GM12878 (cell line): ENCODE results near the gene DDX52. TPM values are rescaled to one million over a fixed set of nuclear protein-coding genes. Genes with fewer than 3 reads are reported as not detected.

Experiments used
- ATAC-seq: fragments of 200-7000 bp; cut with Tn5 transposase; 3 replicates; pipeline ENCODE4 v1.9.1; 2020; ENCODE audit warnings: mild to moderate bottlenecking, moderate library complexity
- BruUV-seq: library from RNA; stranded (reverse); fragments of 400-500 nt; replicated peaks from 2 replicates; lab custom pipeline; 2021; lab: Mats Ljungman, UMichigan
- CTCF ChIA-PET: fragments of 300-600 bp; sonication (Branson Sonifier 250); formaldehyde crosslinking; extraction: SDS; loops from one replicate; lab custom pipeline; 2021; ENCODE audit warnings: inconsistent platforms; lab: Yijun Ruan, JAX
- POLR2A ChIA-PET: fragments of 350-600 bp; formaldehyde crosslinking; extraction: SDS; loops from one replicate; lab custom pipeline; 2021; ENCODE audit warnings: inconsistent platforms; lab: Charles Lee
- RAD21 ChIA-PET: fragments of 300-600 bp; sonication (Branson Sonifier 250); formaldehyde crosslinking; loops from one replicate; lab custom pipeline; 2023; ENCODE audit warnings: antibody characterized with exemption; ENCODE audit not compliant: unreplicated experiment; lab: Charles Lee
- SMC1A ChIA-PET: fragments of 300-600 bp; sonication (Branson Sonifier 250); formaldehyde crosslinking; loops from one replicate; lab custom pipeline; 2023; ENCODE audit not compliant: unreplicated experiment, uncharacterized antibody; lab: Charles Lee
- DNase-seq: peaks from one replicate; pipeline ENCODE4 v3.0.0-alpha.2; 2011; ENCODE audit warnings: low read depth, low spot score
- FAIRE-seq: peaks from 3 replicates; lab custom pipeline; 2011; peaks lifted over from hg19 to GRCh38; lab: Jason Lieb, UNC
- H2AFZ ChIP-seq: 2 replicates; pipeline ENCODE4 v1.6.0; 2011; ENCODE audit warnings: low read depth, low read length, control low read depth; ENCODE audit not compliant: control insufficient read depth
- H3K27ac ChIP-seq: 2 replicates; pipeline ENCODE4 v1.5.1; 2011; ENCODE audit warnings: control low read depth; ENCODE audit not compliant: control insufficient read depth, insufficient read depth
- H3K27me3 ChIP-seq, 2 experiments: replicated peaks in 1 of 2; 2 replicates each; pipeline versions ENCODE4 v1.6.0 to v1.6.1; 2011; ENCODE audit warnings: low read length in 1 of 2; ENCODE audit not compliant: control insufficient read depth in 2 of 2, insufficient read depth in 2 of 2
- H3K36me3 ChIP-seq, 2 experiments: 2 replicates each; pipeline ENCODE4 v1.5.1; 2011; ENCODE audit warnings: low read length in 1 of 2; ENCODE audit not compliant: control insufficient read depth in 2 of 2, insufficient read depth in 2 of 2
- H3K4me1 ChIP-seq: 2 replicates; pipeline ENCODE4 v1.6.1; 2011; ENCODE audit warnings: mild to moderate bottlenecking, low read length, moderate library complexity, mixed read lengths; ENCODE audit not compliant: control insufficient read depth, insufficient read depth
- H3K4me2 ChIP-seq: 2 replicates; pipeline ENCODE4 v1.6.0; 2011; ENCODE audit warnings: control low read depth; ENCODE audit not compliant: control insufficient read depth, insufficient read depth
- H3K4me3 ChIP-seq: fragments of 200-600 bp; sonication (generic); 2 replicates; pipeline ENCODE4 v1.5.1; 2016
- H3K79me2 ChIP-seq: 2 replicates; pipeline ENCODE4 v1.6.0; 2011; ENCODE audit warnings: low read length; ENCODE audit not compliant: control insufficient read depth, insufficient read depth
- H3K9ac ChIP-seq: 2 replicates; pipeline ENCODE4 v1.8.0; 2011; ENCODE audit warnings: low read length, control low read depth, mixed read lengths; ENCODE audit not compliant: control insufficient read depth, insufficient read depth
- H3K9me3 ChIP-seq: replicated peaks from 3 replicates; pipeline ENCODE4 v1.5.1; 2011; ENCODE audit warnings: mild to moderate bottlenecking, low read length; ENCODE audit not compliant: control insufficient read depth, insufficient read depth
- H4K20me1 ChIP-seq: 2 replicates; pipeline ENCODE4 v1.6.0; 2011; ENCODE audit not compliant: control insufficient read depth, insufficient read depth
- ATF7 ChIP-seq: fragments of 450-650 bp; IDR thresholded peaks from 2 replicates; pipeline ENCODE4 v1.6.1; 2016; ENCODE audit warnings: low read depth, mild to moderate bottlenecking
- E2F4 ChIP-seq: IDR thresholded peaks from 2 replicates; pipeline ENCODE4 v1.6.1; 2012; ENCODE audit warnings: low read depth, low read length, improper control_type of control experiment
- EED ChIP-seq: sonication (generic); IDR thresholded peaks from 2 replicates; pipeline ENCODE4 v1.6.1; 2016; ENCODE audit warnings: antibody characterized with exemption, low read depth
- IRF4 ChIP-seq: IDR thresholded peaks from 2 replicates; pipeline ENCODE4 v1.6.1; 2011; ENCODE audit warnings: low read depth, low read length
- KAT2A ChIP-seq: conservative IDR thresholded peaks from 2 replicates; pipeline ENCODE4 v1.6.1; 2011; ENCODE audit warnings: low read depth, low read length; ENCODE audit not compliant: control insufficient read depth
- MTA2 ChIP-seq: fragments of 450-650 bp; IDR thresholded peaks from 2 replicates; pipeline ENCODE4 v1.6.1; 2016; ENCODE audit warnings: low read depth, mild to moderate bottlenecking, moderate library complexity
- REST ChIP-seq: IDR thresholded peaks from 2 replicates; pipeline ENCODE4 v1.6.1; 2012; ENCODE audit warnings: mild to moderate bottlenecking, low read depth, low read length
- ZNF207 ChIP-seq: fragments of 450-650 bp; IDR thresholded peaks from 2 replicates; pipeline ENCODE4 v1.6.1; 2014; ENCODE audit warnings: antibody characterized with exemption, mild to moderate bottlenecking, borderline replicate concordance
- WGBS: methylation state at CpG from one replicate; pipeline ENCODE4 v1.1.6; 2016; ENCODE audit warnings: low lambda C conversion rate; ENCODE audit not compliant: insufficient replicate concordance, insufficient coverage; ENCODE audit errors: missing lambda C conversion rate; 5-methylcytosine and 5-hydroxymethylcytosine counted together
- in situ Hi-C: fragments of 300-500 bp; cut with MboI; formaldehyde crosslinking; loops from 9 replicates; pipeline ENCODE4 v1.14.3; 2018; ENCODE audit warnings: mixed read lengths
- intact Hi-C: fragments of 100-400 bp; cut with micrococcal nuclease; formaldehyde crosslinking; loops from one replicate; pipeline ENCODE4 v1.14.2; 2022; ENCODE audit not compliant: unreplicated experiment
- polyA plus RNA-seq, 11 experiments: library from polyadenylated mRNA; depleted of rRNA in 4 of 11; unstranded in 6 of 11; stranded (reverse) in 5 of 11; fragments of >200 nt; fragmentation: Nextera tagmentation in 4 of 11; fragmentation: Illumina TruSeq in 1 of 11; extraction: Ambion mirVana in 4 of 11; extraction: Trizol in 1 of 11; gene quantifications; 1 replicate in 1 of 11; 2 replicates in 10 of 11; pipeline versions ENCODE4 v1.2.1 to v1.2.3, GENCODE V29; 2011 to 2016; ENCODE audit warnings: inconsistent platforms in 2 of 11, missing spikeins in 2 of 11, low read depth in 1 of 11
- total RNA-seq, 4 experiments: library from RNA; depleted of rRNA in 3 of 4; stranded (reverse); fragments of >200 nt in 3 of 4; fragmentation: Illumina TruSeq in 1 of 4; extraction: Trizol in 1 of 4; gene quantifications; 2 replicates each; pipeline versions ENCODE4 v1.2.1 to v1.2.3, GENCODE V29; 2013 to 2021
- TF ChIP-seq, protein P1 (sequence below): fragments of 450-650 bp; IDR thresholded peaks from 2 replicates; pipeline ENCODE4 v1.6.1; 2017; ENCODE audit warnings: mild to moderate bottlenecking, moderate library complexity

Gene DDX52
- total and polyA plus RNA-seq, 10 of the 15 experiments (the other 5 are each of a cell fraction or from before 2014, with no cell fraction given) = 14.8 to 49.7 (median 26.3) TPM

DNA sequence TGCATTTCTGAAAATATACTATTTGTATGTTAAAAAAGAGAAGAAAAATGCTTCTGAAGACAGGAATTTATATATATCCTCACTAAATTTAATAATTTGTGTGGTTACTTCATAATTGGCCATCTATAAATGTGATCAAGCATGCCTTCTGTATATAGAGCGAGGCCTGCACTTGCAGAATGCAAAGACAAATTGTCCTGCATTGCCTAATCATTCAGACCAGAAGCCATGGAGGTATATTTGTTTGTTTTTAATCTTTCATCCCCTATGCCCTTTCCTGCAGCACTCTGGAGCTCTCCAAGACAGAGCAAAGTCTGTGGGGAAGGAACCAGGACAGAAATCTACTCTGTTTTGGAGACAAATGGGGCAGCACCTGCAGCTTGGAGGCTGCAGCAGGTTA is 23.8 kb upstream of the DDX52 start (continued):
- TF ChIP-seq REST = no peak

- Histone ChIP-seq H3K36me3 (no peaks in the 10 kb centered on the region), H3K9ac (no peak overlapping the region), H4K20me1 (no peaks in the 10 kb centered on the region), H3K9me3 (no peaks in the 10 kb centered on the region), H3K4me2 (no peak overlapping the region), H3K79me2 (no peaks in the 10 kb centered on the region), H2AFZ (no peak overlapping the region), H3K4me1 (no peaks in the 10 kb centered on the region), H3K27ac (no peak overlapping the region), H3K27me3 (no peaks in the 10 kb centered on the region; a peak in 1 of 4 replicates), H3K4me3 (no peak overlapping the region)
- BruUV-seq = no TSS peak
- POLR2A ChIA-PET = no interaction called here
- no peak for ATAC-seq
- TF ChIP-seq ZNF207 (no peak), E2F4 (no peak), ATF7 (no peak), IRF4 (no peak), KAT2A (no peak), MTA2 (no peak), EED (no peak)
- TF ChIP-seq, protein P1, sequence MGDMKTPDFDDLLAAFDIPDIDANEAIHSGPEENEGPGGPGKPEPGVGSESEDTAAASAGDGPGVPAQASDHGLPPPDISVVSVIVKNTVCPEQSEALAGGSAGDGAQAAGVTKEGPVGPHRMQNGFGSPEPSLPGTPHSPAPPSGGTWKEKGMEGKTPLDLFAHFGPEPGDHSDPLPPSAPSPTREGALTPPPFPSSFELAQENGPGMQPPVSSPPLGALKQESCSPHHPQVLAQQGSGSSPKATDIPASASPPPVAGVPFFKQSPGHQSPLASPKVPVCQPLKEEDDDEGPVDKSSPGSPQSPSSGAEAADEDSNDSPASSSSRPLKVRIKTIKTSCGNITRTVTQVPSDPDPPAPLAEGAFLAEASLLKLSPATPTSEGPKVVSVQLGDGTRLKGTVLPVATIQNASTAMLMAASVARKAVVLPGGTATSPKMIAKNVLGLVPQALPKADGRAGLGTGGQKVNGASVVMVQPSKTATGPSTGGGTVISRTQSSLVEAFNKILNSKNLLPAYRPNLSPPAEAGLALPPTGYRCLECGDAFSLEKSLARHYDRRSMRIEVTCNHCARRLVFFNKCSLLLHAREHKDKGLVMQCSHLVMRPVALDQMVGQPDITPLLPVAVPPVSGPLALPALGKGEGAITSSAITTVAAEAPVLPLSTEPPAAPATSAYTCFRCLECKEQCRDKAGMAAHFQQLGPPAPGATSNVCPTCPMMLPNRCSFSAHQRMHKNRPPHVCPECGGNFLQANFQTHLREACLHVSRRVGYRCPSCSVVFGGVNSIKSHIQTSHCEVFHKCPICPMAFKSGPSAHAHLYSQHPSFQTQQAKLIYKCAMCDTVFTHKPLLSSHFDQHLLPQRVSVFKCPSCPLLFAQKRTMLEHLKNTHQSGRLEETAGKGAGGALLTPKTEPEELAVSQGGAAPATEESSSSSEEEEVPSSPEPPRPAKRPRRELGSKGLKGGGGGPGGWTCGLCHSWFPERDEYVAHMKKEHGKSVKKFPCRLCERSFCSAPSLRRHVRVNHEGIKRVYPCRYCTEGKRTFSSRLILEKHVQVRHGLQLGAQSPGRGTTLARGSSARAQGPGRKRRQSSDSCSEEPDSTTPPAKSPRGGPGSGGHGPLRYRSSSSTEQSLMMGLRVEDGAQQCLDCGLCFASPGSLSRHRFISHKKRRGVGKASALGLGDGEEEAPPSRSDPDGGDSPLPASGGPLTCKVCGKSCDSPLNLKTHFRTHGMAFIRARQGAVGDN = no peak
- SMC1A ChIA-PET = interaction anchor here (2.6 kb wide), 1 partner anchor 107 kb away, joined by 6 read pairs; no protein-coding TSS in a partner anchor
- RAD21 ChIA-PET = no interaction called here
- no peak for DNase-seq
- in situ Hi-C loops (no loop called here), intact Hi-C loops (no loop called here)
- CTCF ChIA-PET = no interaction called here
- FAIRE-seq = no peak
- WGBS = 0% methylated on average over 3 of the region's 3 CpGs
These were observed 21.0 kb upstream of the DDX52 start for GRCh38 chr17:37664214-37664613.
